ENCODE data around the gene NLK. TPM values are rescaled to one million over a fixed set of nuclear protein-coding genes. Genes with fewer than 3 reads are reported as not detected.

The NLK gene
- total RNA-seq, 1 experiment from 2014 or later: 28.0 TPM

GRCh38 chr17:28045304-28045703 lies 2.8 kb downstream of the NLK start:
- H3K36me3 ChIP-seq (ENCODE audit: control insufficient read depth, insufficient read depth, low read length): peaks cover 3% of the 10 kb centered on the region
- CTCF ChIA-PET: no interaction called here
- in situ Hi-C loops (cut with HindIII; ENCODE audit: low pct_unique_long_range_greater_than_20kb, low sequenced_read_pairs): no loop called here
- H3K27ac ChIP-seq (ENCODE audit: low read length): no peak overlapping the region
- POLR2A ChIA-PET: no interaction called here
- H3K4me3 ChIP-seq (ENCODE audit: low read depth in 2 of 2, low read length in 2 of 2): no peak overlapping the region
- no peaks in the 10 kb centered on the region for H3K27me3 ChIP-seq (ENCODE audit: control insufficient read depth, insufficient read depth, low read length)
- H3K4me1 ChIP-seq (ENCODE audit: control insufficient read depth, insufficient read depth, low read length): peaks cover 51% of the 10 kb centered on the region
- intact Hi-C loops (cut with micrococcal nuclease; ENCODE audit: unreplicated experiment): no loop called here
- BruUV-seq (replicated peaks): no TSS peak
- no peaks in the 10 kb centered on the region for H3K9me3 ChIP-seq (ENCODE audit: control insufficient read depth, insufficient read depth, low read depth, low read length)
- DNase-seq (ENCODE audit: low read depth, low spot score) (no peak), ATAC-seq (no peak)
- no peak for TF ChIP-seq TCF7L2 (IDR thresholded peaks at IDR 0.05; ENCODE audit: low read depth, low read length)
- TF ChIP-seq SIN3A (IDR thresholded peaks at IDR 0.05; ENCODE audit: borderline replicate concordance, insufficient read depth, low read depth, low read length): no peak
- no peak for TF ChIP-seq CTCF (IDR thresholded peaks at IDR 0.05)
- no peak for TF ChIP-seq POLR2AphosphoS5 (IDR thresholded peaks at IDR 0.05; ENCODE audit: low read depth, low read length)
- TF ChIP-seq REST (IDR thresholded peaks at IDR 0.05; ENCODE audit: insufficient read depth in 1 of 2, low read depth in 2 of 2, low read length in 1 of 2): no peak

GRCh38 chr17:28046034-28046825 lies 3.8 kb downstream of the NLK start:
- in situ Hi-C loops (cut with HindIII; ENCODE audit: low pct_unique_long_range_greater_than_20kb, low sequenced_read_pairs): no loop called here
- intact Hi-C loops (cut with micrococcal nuclease; ENCODE audit: unreplicated experiment): no loop called here
- BruUV-seq (replicated peaks): no TSS peak
- TF ChIP-seq CTCF (IDR thresholded peaks at IDR 0.05) (no peak), POLR2AphosphoS5 (IDR thresholded peaks at IDR 0.05; ENCODE audit: low read depth, low read length) (no peak), REST (IDR thresholded peaks at IDR 0.05; ENCODE audit: insufficient read depth in 1 of 2, low read depth in 2 of 2, low read length in 1 of 2) (no peak), TCF7L2 (IDR thresholded peaks at IDR 0.05; ENCODE audit: low read depth, low read length) (no peak), SIN3A (IDR thresholded peaks at IDR 0.05; ENCODE audit: borderline replicate concordance, insufficient read depth, low read depth, low read length) (no peak)
- no peak for DNase-seq (ENCODE audit: low read depth, low spot score)
- no peak for ATAC-seq
- ChIA-PET CTCF (no interaction called here), POLR2A (interaction anchor here (0.5 kb wide), 1 partner anchor 725 kb away, joined by 4 read pairs; no protein-coding TSS in a partner anchor)
- Histone ChIP-seq H3K4me1 (ENCODE audit: control insufficient read depth, insufficient read depth, low read length) (peaks cover 51% of the 10 kb centered on the region), H3K27me3 (ENCODE audit: control insufficient read depth, insufficient read depth, low read length) (no peaks in the 10 kb centered on the region), H3K4me3 (ENCODE audit: low read depth in 2 of 2, low read length in 2 of 2) (no peak overlapping the region), H3K36me3 (ENCODE audit: control insufficient read depth, insufficient read depth, low read length) (peaks cover 3% of the 10 kb centered on the region), H3K27ac (ENCODE audit: low read length) (no peak overlapping the region), H3K9me3 (ENCODE audit: control insufficient read depth, insufficient read depth, low read depth, low read length) (no peaks in the 10 kb centered on the region)
